ENCODE measurements around the gene FOXO1. TPM values are rescaled to one million over a fixed set of nuclear protein-coding genes. Genes with fewer than 3 reads are reported as not detected.

FOXO1 gene
- total RNA-seq, 1 donor from 2014 or later = 10.4 TPM

- no peaks in the 10 kb centered on the region for H3K27me3 ChIP-seq (ENCODE audit: insufficient read depth, low read length)
- peaks cover 27% of the 10 kb centered on the region for H4K20me1 ChIP-seq (ENCODE audit: insufficient read depth, low read length)
- Mint-ChIP-seq H3K36me3 (ENCODE audit: low read depth, unreplicated experiment) (peaks cover 8% of the 10 kb centered on the region), H3K4me3 (ENCODE audit: unreplicated experiment) (no peak overlapping the region), H3K27me3 (ENCODE audit: low read depth, unreplicated experiment) (no peaks in the 10 kb centered on the region), H3K9me3 (ENCODE audit: unreplicated experiment) (no peaks in the 10 kb centered on the region), H3K4me1 (ENCODE audit: low read depth, unreplicated experiment) (peaks cover 6% of the 10 kb centered on the region), H3K27ac (ENCODE audit: unreplicated experiment) (peak overlapping the region; percentile 55)
- no peak for DNase-seq (ENCODE audit: low read depth)
- H3K4me1 ChIP-seq (ENCODE audit: insufficient read depth, low read length) = peaks cover 3% of the 10 kb centered on the region
- TF ChIP-seq CTCF (IDR thresholded peaks at IDR 0.05; ENCODE audit: insufficient read depth, low read depth, low read length) (no peak), EZH2 (IDR thresholded peaks at IDR 0.05; ENCODE audit: insufficient read depth, low read length) (no peak)
- H3K79me2 ChIP-seq (ENCODE audit: insufficient read depth, low read length) = peaks cover 11% of the 10 kb centered on the region
- no peaks in the 10 kb centered on the region for H3K9me3 ChIP-seq (ENCODE audit: insufficient read depth, low read depth, low read length)
- FAIRE-seq = no peak
- no peaks in the 10 kb centered on the region for H3K36me3 ChIP-seq (ENCODE audit: insufficient read depth, low read length)
- no peak overlapping the region for H3K27ac ChIP-seq (ENCODE audit: low read depth, low read length)
- no peak overlapping the region for H3K4me2 ChIP-seq (ENCODE audit: low read length)
- H3K9ac ChIP-seq (ENCODE audit: low read length) = no peak overlapping the region
- H3K4me3 ChIP-seq (ENCODE audit: insufficient read depth, low read depth, low read length) = no peak overlapping the region
- H2AFZ ChIP-seq (ENCODE audit: low read depth, low read length) = no peak overlapping the region
These were observed 50.8 kb downstream of the FOXO1 start for GRCh38 chr13:40615619-40616018.

- no peak overlapping the region for H2AFZ ChIP-seq (ENCODE audit: low read depth, low read length)
- Mint-ChIP-seq H3K27ac (ENCODE audit: unreplicated experiment) (no peak overlapping the region), H3K9me3 (ENCODE audit: unreplicated experiment) (no peaks in the 10 kb centered on the region), H3K27me3 (ENCODE audit: low read depth, unreplicated experiment) (no peaks in the 10 kb centered on the region), H3K4me3 (ENCODE audit: unreplicated experiment) (no peak overlapping the region), H3K36me3 (ENCODE audit: low read depth, unreplicated experiment) (peaks cover 8% of the 10 kb centered on the region), H3K4me1 (ENCODE audit: low read depth, unreplicated experiment) (peaks cover 2% of the 10 kb centered on the region)
- peaks cover 10% of the 10 kb centered on the region for H3K4me1 ChIP-seq (ENCODE audit: insufficient read depth, low read length)
- TF ChIP-seq EZH2 (IDR thresholded peaks at IDR 0.05; ENCODE audit: insufficient read depth, low read length) (no peak), CTCF (IDR thresholded peaks at IDR 0.05; ENCODE audit: insufficient read depth, low read depth, low read length) (no peak)
- H3K36me3 ChIP-seq (ENCODE audit: insufficient read depth, low read length) = no peaks in the 10 kb centered on the region
- no peak for DNase-seq (ENCODE audit: low read depth)
- no peak overlapping the region for H3K4me3 ChIP-seq (ENCODE audit: insufficient read depth, low read depth, low read length)
- H3K27me3 ChIP-seq (ENCODE audit: insufficient read depth, low read length) = no peaks in the 10 kb centered on the region
- no peaks in the 10 kb centered on the region for H3K9me3 ChIP-seq (ENCODE audit: insufficient read depth, low read depth, low read length)
- FAIRE-seq = no peak
- H4K20me1 ChIP-seq (ENCODE audit: insufficient read depth, low read length) = peaks cover 22% of the 10 kb centered on the region
- peaks cover 8% of the 10 kb centered on the region for H3K79me2 ChIP-seq (ENCODE audit: insufficient read depth, low read length)
- H3K9ac ChIP-seq (ENCODE audit: low read length) = no peak overlapping the region
- H3K4me2 ChIP-seq (ENCODE audit: low read length) = no peak overlapping the region
- H3K27ac ChIP-seq (ENCODE audit: low read depth, low read length) = no peak overlapping the region
These were observed 52.5 kb downstream of the FOXO1 start for GRCh38 chr13:40613914-40614313.

GRCh38 chr13:40613192-40613818 lies 53.1 kb downstream of the FOXO1 start:
- H3K79me2 ChIP-seq (ENCODE audit: insufficient read depth, low read length) = peaks cover 8% of the 10 kb centered on the region
- Mint-ChIP-seq H3K27ac (ENCODE audit: unreplicated experiment) (no peak overlapping the region), H3K4me1 (ENCODE audit: low read depth, unreplicated experiment) (peaks cover 2% of the 10 kb centered on the region), H3K27me3 (ENCODE audit: low read depth, unreplicated experiment) (no peaks in the 10 kb centered on the region), H3K4me3 (ENCODE audit: unreplicated experiment) (no peak overlapping the region), H3K36me3 (ENCODE audit: low read depth, unreplicated experiment) (peaks cover 8% of the 10 kb centered on the region), H3K9me3 (ENCODE audit: unreplicated experiment) (peaks cover 2% of the 10 kb centered on the region)
- no peak overlapping the region for H2AFZ ChIP-seq (ENCODE audit: low read depth, low read length)
- no peak overlapping the region for H3K4me3 ChIP-seq (ENCODE audit: insufficient read depth, low read depth, low read length)
- H3K27ac ChIP-seq (ENCODE audit: low read depth, low read length) = no peak overlapping the region
- no peak overlapping the region for H3K4me2 ChIP-seq (ENCODE audit: low read length)
- DNase-seq (ENCODE audit: low read depth) = no peak
- H4K20me1 ChIP-seq (ENCODE audit: insufficient read depth, low read length) = peaks cover 21% of the 10 kb centered on the region
- H3K27me3 ChIP-seq (ENCODE audit: insufficient read depth, low read length) = no peaks in the 10 kb centered on the region
- TF ChIP-seq EZH2 (IDR thresholded peaks at IDR 0.05; ENCODE audit: insufficient read depth, low read length) = no peak
- no peak for TF ChIP-seq CTCF (IDR thresholded peaks at IDR 0.05; ENCODE audit: insufficient read depth, low read depth, low read length)
- no peaks in the 10 kb centered on the region for H3K36me3 ChIP-seq (ENCODE audit: insufficient read depth, low read length)
- no peak overlapping the region for H3K9ac ChIP-seq (ENCODE audit: low read length)
- no peak for FAIRE-seq
- peaks cover 10% of the 10 kb centered on the region for H3K4me1 ChIP-seq (ENCODE audit: insufficient read depth, low read length)
- no peaks in the 10 kb centered on the region for H3K9me3 ChIP-seq (ENCODE audit: insufficient read depth, low read depth, low read length)

Data from astrocyte (in vitro differentiated cells and primary cell).